PC-3 (cell line): ENCODE measurements around the gene HMCN1.

Experiments
- EZH2 ChIP-seq: fragments of 300-600 bp; sonication (generic); IDR thresholded peaks from one replicate; pipeline ENCODE4 v1.6.1; 2017; ENCODE audit warnings: antibody characterized with exemption, mild to moderate bottlenecking, low read length; ENCODE audit not compliant: unreplicated experiment
- EZH2phosphoT487 ChIP-seq: fragments of 300-600 bp; sonication (generic); IDR thresholded peaks from 2 replicates; pipeline ENCODE4 v1.6.1; 2018; ENCODE audit warnings: mild to moderate bottlenecking, antibody characterized with exemption, low read length, borderline replicate concordance
- TF ChIP-seq, protein P1 (sequence below): fragments of 300-600 bp; sonication (generic); conservative IDR thresholded peaks from 2 replicates; pipeline ENCODE4 v1.5.1; 2017; ENCODE audit warnings: antibody characterized with exemption, low read depth, mild to moderate bottlenecking, low read length

- TF ChIP-seq, protein P1, sequence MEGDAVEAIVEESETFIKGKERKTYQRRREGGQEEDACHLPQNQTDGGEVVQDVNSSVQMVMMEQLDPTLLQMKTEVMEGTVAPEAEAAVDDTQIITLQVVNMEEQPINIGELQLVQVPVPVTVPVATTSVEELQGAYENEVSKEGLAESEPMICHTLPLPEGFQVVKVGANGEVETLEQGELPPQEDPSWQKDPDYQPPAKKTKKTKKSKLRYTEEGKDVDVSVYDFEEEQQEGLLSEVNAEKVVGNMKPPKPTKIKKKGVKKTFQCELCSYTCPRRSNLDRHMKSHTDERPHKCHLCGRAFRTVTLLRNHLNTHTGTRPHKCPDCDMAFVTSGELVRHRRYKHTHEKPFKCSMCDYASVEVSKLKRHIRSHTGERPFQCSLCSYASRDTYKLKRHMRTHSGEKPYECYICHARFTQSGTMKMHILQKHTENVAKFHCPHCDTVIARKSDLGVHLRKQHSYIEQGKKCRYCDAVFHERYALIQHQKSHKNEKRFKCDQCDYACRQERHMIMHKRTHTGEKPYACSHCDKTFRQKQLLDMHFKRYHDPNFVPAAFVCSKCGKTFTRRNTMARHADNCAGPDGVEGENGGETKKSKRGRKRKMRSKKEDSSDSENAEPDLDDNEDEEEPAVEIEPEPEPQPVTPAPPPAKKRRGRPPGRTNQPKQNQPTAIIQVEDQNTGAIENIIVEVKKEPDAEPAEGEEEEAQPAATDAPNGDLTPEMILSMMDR, result no peak
- no peak for TF ChIP-seq EZH2
- no peak for TF ChIP-seq EZH2phosphoT487
These were observed 179.9 kb downstream of the HMCN1 start for GRCh38 chr1:185914089-185914488.
